HG03280 (cell line): ENCODE data around the gene ROBO2.

Experiments used
- ATAC-seq: cut with Tn5 transposase; IDR thresholded peaks from one replicate; pipeline ENCODE4 v1.9.1; 2021; ENCODE audit warnings: mild to moderate bottlenecking, moderate library complexity; ENCODE audit not compliant: unreplicated experiment

Gene ROBO2

DNA sequence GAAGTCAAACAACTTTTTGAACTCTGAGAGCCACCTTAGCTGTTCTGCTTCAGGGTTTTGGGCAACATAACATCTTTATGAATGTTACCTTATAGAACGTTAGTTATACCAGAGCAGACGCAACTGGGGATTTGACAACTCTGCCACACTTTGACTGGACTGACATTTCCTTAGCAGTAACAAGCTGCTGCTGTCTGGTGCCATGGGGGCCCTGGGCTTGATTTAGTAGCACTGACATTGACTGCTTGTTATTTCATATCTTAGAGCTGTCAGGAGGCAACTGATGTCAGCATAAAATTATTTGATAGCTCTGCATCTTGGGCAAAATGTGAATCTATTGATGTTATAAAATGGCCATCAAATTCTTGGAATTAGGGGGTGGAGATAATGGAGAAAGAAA is 285.4 kb downstream of the ROBO2 start:
- no peak for ATAC-seq

- no peak for ATAC-seq
Observed at GRCh38 chr3:77325702-77326101, 285.8 kb downstream of the ROBO2 start.

DNA sequence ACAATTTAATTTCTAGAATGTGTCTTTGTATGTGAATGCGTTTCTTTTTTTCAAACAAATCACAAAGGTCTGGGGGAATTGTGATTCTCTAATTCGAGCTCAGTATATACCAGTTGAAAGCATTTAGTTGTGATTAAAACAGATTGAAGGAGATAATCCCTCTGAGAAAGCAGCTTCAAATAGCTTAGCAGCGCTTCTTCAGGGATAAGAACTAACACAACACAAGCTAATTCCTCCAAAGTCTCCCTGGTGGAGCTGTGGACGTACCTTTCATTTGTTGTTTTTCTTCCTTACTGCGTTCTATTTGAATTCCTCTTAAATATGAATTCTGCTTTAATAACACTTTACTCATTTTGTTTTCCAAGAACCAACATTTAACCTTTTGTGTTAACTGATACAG is 286.7 kb downstream of the ROBO2 start:
- ATAC-seq = no peak

DNA sequence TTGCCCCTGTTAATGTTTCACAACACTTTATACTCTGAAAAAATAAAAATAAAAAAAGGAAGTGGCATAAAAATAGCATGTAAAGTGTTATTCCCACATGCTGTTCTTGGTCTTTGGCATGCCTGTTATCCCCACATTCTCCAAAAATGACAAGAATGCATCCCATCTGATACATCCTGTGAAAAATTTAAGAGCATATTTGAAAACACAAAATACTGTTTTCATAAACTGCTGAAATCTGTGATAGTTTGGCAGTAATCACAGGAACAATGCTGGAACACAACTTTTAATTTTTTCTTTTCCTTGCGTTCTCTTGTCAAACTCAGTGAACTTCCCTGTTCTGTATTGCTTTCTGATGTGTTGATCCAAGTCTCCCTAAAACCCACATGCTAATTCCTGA is 288.8 kb downstream of the ROBO2 start:
- no peak for ATAC-seq

DNA sequence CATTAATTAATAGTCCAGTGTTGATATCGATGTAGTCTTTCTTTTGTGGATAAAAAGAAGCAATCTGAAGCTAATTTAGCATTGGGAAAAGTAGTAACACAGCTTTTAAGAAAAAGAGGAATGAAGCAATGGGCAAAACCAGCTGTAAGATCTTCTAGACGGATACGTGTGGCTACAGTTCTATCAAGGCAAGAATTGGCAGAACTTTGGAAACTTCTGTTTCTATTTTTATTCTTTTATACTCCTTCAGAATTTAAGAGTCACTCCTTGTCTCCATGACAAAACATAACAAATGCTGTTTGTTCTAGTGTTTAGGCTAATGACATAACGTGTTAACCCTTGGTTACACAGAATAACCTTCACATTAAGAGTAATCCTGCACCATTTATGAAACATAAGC is 289.2 kb downstream of the ROBO2 start:
- no peak for ATAC-seq

GRCh38 chr3:77338195-77338594 is 298.3 kb downstream of the ROBO2 start:
- no peak for ATAC-seq

DNA sequence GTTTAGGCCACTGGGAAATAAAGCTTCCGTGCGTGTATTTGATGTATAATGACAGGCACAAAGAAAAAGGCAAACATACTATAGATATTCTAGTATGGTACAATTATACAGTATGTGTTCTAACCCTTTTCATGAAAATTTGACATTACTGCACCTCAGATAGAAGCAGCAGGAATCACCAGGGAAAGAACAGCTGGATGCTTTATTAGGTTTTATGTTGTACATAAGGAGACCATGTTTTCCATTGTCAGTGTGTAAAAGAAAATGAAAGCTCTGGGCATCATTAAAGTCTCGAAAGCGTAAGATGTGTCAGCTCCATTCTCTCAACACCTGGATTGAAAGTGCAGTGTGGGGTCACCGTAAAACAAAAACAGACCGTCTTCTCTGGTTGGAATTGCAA is 302.1 kb downstream of the ROBO2 start:
- ATAC-seq = no peak

DNA sequence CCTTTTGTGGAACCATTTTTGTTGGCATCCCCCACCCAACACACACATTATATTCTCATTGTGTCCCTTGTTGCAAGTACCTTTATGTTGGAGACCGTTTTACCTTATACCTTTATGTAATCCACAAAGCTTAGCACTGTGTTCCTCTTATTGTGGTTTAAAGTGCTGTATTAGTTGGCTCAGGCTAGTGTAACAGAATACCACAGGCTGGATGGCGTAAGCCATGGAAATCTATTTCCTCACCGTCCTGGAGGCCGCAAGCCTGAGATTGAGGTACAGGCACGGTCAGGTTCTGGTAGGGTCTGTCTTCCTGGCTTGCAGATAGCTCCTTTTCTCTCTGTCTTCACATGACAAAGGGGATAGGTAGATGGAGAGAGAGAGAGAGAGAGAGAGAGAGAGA is 302.8 kb downstream of the ROBO2 start:
- no peak for ATAC-seq

- ATAC-seq = no peak
Observed at GRCh38 chr3:77345009-77345408, 305.1 kb downstream of the ROBO2 start.

DNA sequence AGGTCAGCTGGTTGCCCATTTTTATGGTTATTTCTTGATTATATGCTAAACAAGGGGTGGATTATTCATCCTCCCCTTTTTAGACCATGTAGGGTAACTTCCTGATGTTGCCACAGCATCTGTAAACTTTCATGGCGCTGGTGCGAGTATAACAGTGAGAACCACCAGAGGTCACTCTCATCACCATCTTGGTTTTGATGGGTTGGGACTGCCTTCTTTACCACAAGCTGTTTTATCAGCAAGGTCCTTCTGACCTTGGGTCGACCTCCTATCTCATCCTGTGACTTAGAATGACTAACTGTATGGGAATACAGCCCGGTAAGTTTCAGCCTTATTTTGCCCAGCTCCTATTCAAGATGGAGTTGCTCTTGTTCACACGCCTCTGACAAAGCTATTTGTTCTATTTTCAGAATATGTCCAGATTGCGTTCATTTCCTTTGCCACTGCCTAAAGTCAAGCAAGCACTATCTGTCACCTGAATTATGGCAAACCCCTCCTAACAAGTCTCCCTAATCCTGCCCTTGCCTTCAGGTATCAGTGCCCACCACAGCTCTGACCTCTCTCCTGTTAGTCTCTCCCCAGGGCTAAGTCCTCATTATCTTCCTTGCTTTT is 308.5 kb downstream of the ROBO2 start:
- no peak for ATAC-seq

DNA sequence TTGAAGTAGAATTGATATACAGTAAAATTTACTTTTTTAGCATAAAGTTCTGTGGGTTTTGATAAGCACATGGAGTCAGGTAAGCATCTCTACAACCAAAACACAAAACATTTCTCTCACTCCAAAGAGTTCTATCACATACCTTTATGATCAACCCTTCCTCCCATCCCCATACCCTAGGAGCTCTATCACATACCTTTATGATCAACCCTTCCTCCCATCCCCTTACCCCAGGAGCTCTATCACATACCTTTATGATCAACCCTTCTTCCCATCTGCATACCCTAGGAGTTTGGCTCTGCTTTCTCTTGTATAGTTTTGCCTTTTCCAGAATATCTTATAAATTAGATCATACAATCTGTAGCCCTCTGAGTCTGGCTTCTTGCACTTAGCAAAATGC is 315.1 kb downstream of the ROBO2 start:
- no peak for ATAC-seq

DNA sequence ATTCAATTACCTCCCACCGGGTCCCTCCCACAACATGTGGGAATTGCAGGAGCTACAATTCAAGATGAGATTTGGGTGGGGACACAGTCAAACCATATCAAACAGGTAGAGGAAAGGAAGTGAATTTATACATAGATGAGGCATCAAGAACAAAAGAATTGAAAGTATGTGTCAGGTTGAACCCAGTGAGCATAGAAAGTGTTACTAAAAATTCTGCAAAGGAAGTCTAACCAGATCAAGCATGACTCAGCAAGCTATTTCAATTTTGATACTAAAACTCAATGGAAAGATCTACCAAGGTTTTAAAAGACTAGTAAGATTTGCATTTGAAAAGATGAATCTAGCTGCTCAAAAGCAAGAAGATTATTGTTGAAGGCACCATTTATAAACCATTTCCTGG is 323.0 kb downstream of the ROBO2 start:
- ATAC-seq = no peak

GRCh38 chr3:77365152-77365551 is 325.3 kb downstream of the ROBO2 start:
- no peak for ATAC-seq

GRCh38 chr3:77370413-77370812 is 330.5 kb downstream of the ROBO2 start:
- no peak for ATAC-seq

- ATAC-seq = no peak
Observed at GRCh38 chr3:77372018-77372417, 332.1 kb downstream of the ROBO2 start.

- ATAC-seq = no peak
Observed at GRCh38 chr3:77372634-77373346, 332.9 kb downstream of the ROBO2 start.

DNA sequence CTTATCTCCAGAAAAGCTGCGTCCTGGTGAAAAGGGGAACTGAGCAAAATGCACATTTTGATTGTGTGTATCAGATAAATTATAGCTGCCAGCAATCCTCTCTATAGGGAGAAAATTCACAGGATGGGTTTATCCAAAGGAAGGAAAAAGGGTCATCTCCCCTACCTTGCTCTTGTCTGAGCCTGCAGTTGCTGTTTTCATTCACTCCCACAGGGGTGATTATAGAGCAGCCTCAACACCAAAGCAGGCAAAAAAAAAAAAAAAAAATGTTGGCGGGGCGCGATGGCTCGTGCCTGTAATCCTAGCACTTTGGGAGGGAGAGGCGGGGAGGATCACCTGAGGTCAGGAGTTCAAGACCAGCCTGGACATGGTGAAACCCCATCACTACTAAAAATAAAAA is 333.7 kb downstream of the ROBO2 start:
- ATAC-seq = no peak

GRCh38 chr3:77376511-77376910 is 336.6 kb downstream of the ROBO2 start:
- no peak for ATAC-seq

GRCh38 chr3:77377717-77378116 is 337.8 kb downstream of the ROBO2 start:
- no peak for ATAC-seq

DNA sequence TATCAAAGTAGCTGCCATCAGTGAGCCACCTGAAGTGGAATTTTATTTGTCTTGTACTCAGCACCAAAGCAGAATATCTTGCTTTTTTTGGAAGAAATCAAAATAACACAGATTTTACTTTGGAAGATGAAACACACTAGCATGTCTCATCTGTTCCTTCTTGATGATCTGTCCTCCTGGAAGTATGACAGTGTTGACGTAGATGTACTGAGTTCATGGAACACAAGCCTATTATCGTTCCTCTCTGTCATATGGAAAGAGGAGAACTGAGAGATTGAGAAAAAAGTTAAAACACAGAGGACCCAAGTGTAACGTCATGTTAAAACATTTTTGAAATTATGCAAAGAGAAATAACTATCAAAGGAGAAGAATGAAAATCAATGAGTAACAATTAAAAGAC is 340.2 kb downstream of the ROBO2 start:
- ATAC-seq = no peak

DNA sequence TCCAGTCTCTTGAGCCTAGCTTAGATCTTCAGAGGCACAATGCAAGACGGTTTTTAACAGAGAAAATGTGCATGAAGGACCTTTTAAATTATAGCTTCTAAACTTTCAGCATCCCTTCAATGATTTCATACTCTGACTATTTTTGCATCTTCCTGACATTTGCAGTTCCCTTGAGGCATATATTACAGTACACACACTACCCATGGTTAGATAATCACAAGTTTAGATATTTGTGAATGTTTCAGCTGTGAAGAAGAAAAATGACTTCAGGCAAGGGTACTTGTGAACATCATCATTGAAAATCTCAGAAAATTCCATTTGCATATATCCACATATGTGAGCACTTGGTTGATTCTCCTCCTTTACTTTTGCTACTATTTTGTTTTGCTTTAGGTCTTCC is 341.5 kb downstream of the ROBO2 start:
- ATAC-seq = no peak

GRCh38 chr3:77392181-77392580 is 352.3 kb downstream of the ROBO2 start:
- ATAC-seq = no peak

DNA sequence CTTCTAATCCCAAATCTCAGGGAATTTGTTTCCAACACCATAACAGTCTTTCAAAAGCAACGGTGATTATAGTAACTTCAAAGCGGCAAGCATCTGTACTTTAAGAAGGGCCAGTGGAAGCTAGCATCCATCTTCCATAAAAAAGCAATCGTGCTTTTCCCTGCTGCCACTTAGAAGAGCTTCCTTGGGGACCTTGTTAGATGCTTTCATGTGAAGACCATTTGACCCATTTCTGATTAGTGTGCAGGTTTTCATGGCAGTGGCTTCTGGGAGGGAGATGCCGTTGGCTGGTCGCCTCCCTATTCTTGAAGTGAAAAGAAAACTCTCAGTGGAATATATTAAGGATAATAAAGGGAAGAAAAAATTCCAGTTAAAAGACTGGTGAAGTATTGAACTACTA is 354.1 kb downstream of the ROBO2 start:
- no peak for ATAC-seq
